HepG2 (cell line): Measurements from ENCODE around the gene PLOD3. TPM values are rescaled to one million over a fixed set of nuclear protein-coding genes. Genes with fewer than 3 reads are reported as not detected.

Experiments
- DPF2 ChIP-seq: sonication (generic); formaldehyde crosslinking; IDR thresholded peaks from 2 replicates; pipeline ENCODE4 v1.4.0; 2020; ENCODE audit warnings: mild to moderate bottlenecking, low read depth, missing genetic modification reagents, borderline replicate concordance
- FOXP4 ChIP-seq: sonication (generic); formaldehyde crosslinking; IDR thresholded peaks from 2 replicates; pipeline ENCODE4 v1.4.0; 2020; ENCODE audit warnings: missing genetic modification reagents
- HOXA5 ChIP-seq: sonication (generic); formaldehyde crosslinking; IDR thresholded peaks from 2 replicates; pipeline ENCODE4 v1.4.0; 2020; ENCODE audit warnings: missing genetic modification reagents
- JUN ChIP-seq: sonication (generic); formaldehyde crosslinking; IDR thresholded peaks from 2 replicates; pipeline ENCODE4 v1.4.0; 2020; ENCODE audit warnings: mild to moderate bottlenecking, missing genetic modification reagents
- JUND ChIP-seq: sonication (generic); formaldehyde crosslinking; IDR thresholded peaks from 2 replicates; pipeline ENCODE4 v1.8.0; 2022; ENCODE audit warnings: mild to moderate bottlenecking, missing genetic modification reagents
- KLF15 ChIP-seq: sonication (generic); formaldehyde crosslinking; IDR thresholded peaks from 2 replicates; pipeline ENCODE4 v1.8.1; 2023; ENCODE audit warnings: borderline replicate concordance, mild to moderate bottlenecking, inconsistent platforms, missing genetic modification reagents, mixed read lengths
- MAZ ChIP-seq, 2 experiments: sonication (generic) in 1 of 2; formaldehyde crosslinking in 1 of 2; IDR thresholded peaks; 2 replicates each; pipeline versions ENCODE4 v1.5.0 to v1.6.1; 2012 to 2020; ENCODE audit warnings: low read depth in 2 of 2, mild to moderate bottlenecking in 2 of 2, borderline replicate concordance in 1 of 2, improper control_type of control experiment in 1 of 2, low read length in 1 of 2, missing genetic modification reagents in 1 of 2, moderate library complexity in 1 of 2
- MBD4 ChIP-seq: IDR thresholded peaks from 2 replicates; pipeline ENCODE4 v1.6.1; 2012; ENCODE audit warnings: low read length, inconsistent platforms, borderline replicate concordance
- NCOA2 ChIP-seq: sonication (generic); formaldehyde crosslinking; IDR thresholded peaks from 2 replicates; pipeline ENCODE4 v1.8.0; 2022; ENCODE audit warnings: inconsistent platforms
- PATZ1 ChIP-seq: sonication (generic); formaldehyde crosslinking; IDR thresholded peaks from 2 replicates; pipeline ENCODE4 v1.4.0; 2020; ENCODE audit warnings: missing genetic modification reagents
- PAX8 ChIP-seq: sonication (generic); formaldehyde crosslinking; IDR thresholded peaks from 2 replicates; pipeline ENCODE4 v1.8.0; 2022; ENCODE audit warnings: mild to moderate bottlenecking, missing genetic modification reagents, borderline replicate concordance
- PITX1 ChIP-seq: sonication (generic); formaldehyde crosslinking; IDR thresholded peaks from 2 replicates; pipeline ENCODE4 v1.5.1; 2020; ENCODE audit warnings: mild to moderate bottlenecking, missing genetic modification reagents
- POLR2AphosphoS2 ChIP-seq: IDR thresholded peaks from 2 replicates; pipeline ENCODE4 v1.6.1; 2011; ENCODE audit warnings: low read depth, low read length, improper control_type of control experiment
- REPIN1 ChIP-seq: sonication (generic); formaldehyde crosslinking; IDR thresholded peaks from 2 replicates; pipeline ENCODE4 v1.8.0; 2022; ENCODE audit warnings: missing genetic modification reagents, low read depth, mild to moderate bottlenecking, borderline replicate concordance
- RFXANK ChIP-seq: IDR thresholded peaks from 2 replicates; pipeline ENCODE4 v1.6.1; 2016
- SIN3A ChIP-seq: IDR thresholded peaks from 2 replicates; pipeline ENCODE4 v1.6.1; 2011; ENCODE audit warnings: low read depth, mild to moderate bottlenecking, control low read depth, low read length, borderline replicate concordance
- SMAD9 ChIP-seq: sonication (generic); formaldehyde crosslinking; IDR thresholded peaks from 2 replicates; pipeline ENCODE4 v1.5.1; 2020; ENCODE audit warnings: mild to moderate bottlenecking, missing genetic modification reagents
- TAF1 ChIP-seq: sonication (generic); formaldehyde crosslinking; IDR thresholded peaks from 2 replicates; pipeline ENCODE4 v1.4.0; 2020; ENCODE audit warnings: missing genetic modification reagents
- TMF1 ChIP-seq: sonication (generic); formaldehyde crosslinking; IDR thresholded peaks from 2 replicates; pipeline ENCODE4 v1.8.1; 2022; ENCODE audit warnings: low read depth, missing genetic modification reagents
- ZNF329 ChIP-seq: sonication (generic); formaldehyde crosslinking; IDR thresholded peaks from 2 replicates; pipeline ENCODE4 v1.9.0; 2021; ENCODE audit warnings: low read depth, mild to moderate bottlenecking, missing genetic modification reagents
- ZNF563 ChIP-seq: sonication (generic); formaldehyde crosslinking; IDR thresholded peaks from 2 replicates; pipeline ENCODE4 v1.8.0; 2022; ENCODE audit warnings: mild to moderate bottlenecking, moderate library complexity, missing genetic modification reagents
- ZNF589 ChIP-seq: sonication (generic); formaldehyde crosslinking; conservative IDR thresholded peaks from 2 replicates; pipeline ENCODE4 v1.8.0; 2022; ENCODE audit warnings: mild to moderate bottlenecking, moderate library complexity, missing genetic modification reagents
- ZNF746 ChIP-seq: sonication (generic); formaldehyde crosslinking; IDR thresholded peaks from 2 replicates; pipeline ENCODE4 v1.8.0; 2022; ENCODE audit warnings: mild to moderate bottlenecking, missing genetic modification reagents
- ZNF749 ChIP-seq: sonication (generic); formaldehyde crosslinking; IDR thresholded peaks from 2 replicates; pipeline ENCODE4 v1.8.0; 2022; ENCODE audit warnings: mild to moderate bottlenecking, missing genetic modification reagents, moderate library complexity, borderline replicate concordance
- ZNF773 ChIP-seq: sonication (generic); formaldehyde crosslinking; IDR thresholded peaks from 2 replicates; pipeline ENCODE4 v1.4.0; 2020; ENCODE audit warnings: missing genetic modification reagents, borderline replicate concordance
- ZNF788 ChIP-seq: sonication (generic); formaldehyde crosslinking; IDR thresholded peaks from 2 replicates; pipeline ENCODE4 v1.5.0; 2020; ENCODE audit warnings: mild to moderate bottlenecking, missing genetic modification reagents, borderline replicate concordance
- ZNF816 ChIP-seq: sonication (generic); formaldehyde crosslinking; IDR thresholded peaks from 2 replicates; pipeline ENCODE4 v1.8.0; 2022; ENCODE audit warnings: missing genetic modification reagents, mild to moderate bottlenecking, borderline replicate concordance
- polyA plus RNA-seq, 8 experiments: library from polyadenylated mRNA; depleted of rRNA in 3 of 8; stranded (reverse) in 7 of 8; unstranded in 1 of 8; fragments of >200 nt; fragmentation: Illumina TruSeq in 4 of 8; extraction: Trizol in 4 of 8; gene quantifications; 2 replicates each; pipeline versions ENCODE4 v1.2.1 to v1.2.3, GENCODE V29; 2011 to 2016; ENCODE audit warnings: low read depth in 4 of 8, missing spikeins in 1 of 8, mixed read lengths in 1 of 8; ENCODE audit not compliant: insufficient read depth in 1 of 8
- total RNA-seq, 5 experiments: library from RNA; depleted of rRNA; stranded (reverse); fragments of >200 nt; fragmentation: Illumina TruSeq; extraction: Trizol; gene quantifications; 2 replicates each; pipeline ENCODE4 v1.2.3, GENCODE V29; 2016; ENCODE audit warnings: low read depth in 1 of 5

The PLOD3 gene
- total and polyA plus RNA-seq, 2 of the 13 experiments (the other 11 are each of a cell fraction or from before 2014, with no cell fraction given) = 65.8 to 67.4 TPM

- TF ChIP-seq PATZ1 = peak; percentile 83
- TF ChIP-seq PAX8 (CRISPR knock-in tag) = peak; percentile 87; the same call in 1 of the 2 replicates
- TF ChIP-seq ZNF329 (CRISPR knock-in tag) = peak; percentile 95
- TF ChIP-seq ZNF589 (CRISPR knock-in tag) = peak; percentile 98
- peak; percentile 56; the same call in 1 of the 2 replicates for TF ChIP-seq JUND (CRISPR knock-in tag)
- TF ChIP-seq SMAD9 (CRISPR knock-in tag) = peak; percentile 98
- peak; percentile 99 for TF ChIP-seq TMF1 (CRISPR knock-in tag)
- peak; percentile 87 for TF ChIP-seq NCOA2 (CRISPR knock-in tag)
- peak; percentile 77 for TF ChIP-seq FOXP4 (CRISPR knock-in tag)
- peak; percentile 91 for TF ChIP-seq PITX1
- TF ChIP-seq ZNF773 (CRISPR knock-in tag) = peak; percentile 99
- peak; percentile 99 for TF ChIP-seq KLF15 (CRISPR knock-in tag)
- TF ChIP-seq MAZ (IDR thresholded peaks at IDR 0.05; ENCODE audit: borderline replicate concordance, low read depth, low read length) = no peak
- TF ChIP-seq MAZ (CRISPR knock-in tag; IDR thresholded peaks at IDR 0.05; ENCODE audit: low read depth) = peak; percentile 99
- no peak for TF ChIP-seq MBD4
- TF ChIP-seq DPF2 = no peak
- peak; percentile 93 for TF ChIP-seq ZNF816 (CRISPR knock-in tag)
- TF ChIP-seq ZNF563 = peak; percentile 100
- peak; percentile 48 for TF ChIP-seq TAF1 (CRISPR knock-in tag)
- TF ChIP-seq JUN (CRISPR knock-in tag) = 0 out of 2 replicates have a peak, but pooled peaks have one; percentile 43
- peak; percentile 94 for TF ChIP-seq REPIN1 (CRISPR knock-in tag)
- TF ChIP-seq ZNF749 (CRISPR knock-in tag) = peak; percentile 100
- peak; percentile 98 for TF ChIP-seq ZNF788 (CRISPR knock-in tag)
- TF ChIP-seq SIN3A = peak; percentile 92; the same call in 1 of the 2 replicates
- peak; percentile 85 for TF ChIP-seq ZNF746
- TF ChIP-seq POLR2AphosphoS2 = no peak
- peak; percentile 100 for TF ChIP-seq HOXA5
- TF ChIP-seq RFXANK = peak; percentile 95
Measured at GRCh38 chr7:101165075-101165957, 52.1 kb downstream of the PLOD3 start, which contains the start of gene VGF (continued).
